GM21723 (cell line): ENCODE results near the gene RAF1.
"Not testable (repeated sequence)": the region's sequence is repeated elsewhere in the genome, so short reads cannot be mapped to it uniquely, and the experiment has no call there.

Experiments used
- ATAC-seq: cut with Tn5 transposase; IDR thresholded peaks from one replicate; pipeline ENCODE4 v1.9.1; 2021; ENCODE audit warnings: mild to moderate bottlenecking, moderate library complexity; ENCODE audit not compliant: unreplicated experiment

RAF1 gene

GRCh38 chr3:12663936-12664908, at the start of gene RAF1:
RAF1 (minus strand) TSS chr3:12664117; CDS start chr3:12618721, 45,396 bp downstream.
- peak; percentile 86 for ATAC-seq

GRCh38 chr3:12710062-12710461, 46.1 kb upstream of the RAF1 start:
- no peak for ATAC-seq

- no peak for ATAC-seq
Observed at GRCh38 chr3:12709334-12709733, 45.4 kb upstream of the RAF1 start.

- no peak for ATAC-seq
Observed at GRCh38 chr3:12708584-12709192, 44.8 kb upstream of the RAF1 start.

- ATAC-seq = no peak
Observed at GRCh38 chr3:12707449-12707848, 43.5 kb upstream of the RAF1 start.

GRCh38 chr3:12706504-12707253, 42.8 kb upstream of the RAF1 start:
- peak; percentile 94 for ATAC-seq

GRCh38 chr3:12705981-12706380, 42.1 kb upstream of the RAF1 start:
- ATAC-seq = no peak

- ATAC-seq = no peak
Observed at GRCh38 chr3:12705374-12705926, 41.5 kb upstream of the RAF1 start.

GRCh38 chr3:12702501-12702900, 38.6 kb upstream of the RAF1 start:
- no peak for ATAC-seq

GRCh38 chr3:12701601-12702000, 37.7 kb upstream of the RAF1 start:
- ATAC-seq = not testable (repeated sequence)

- ATAC-seq = no peak
Observed at GRCh38 chr3:12700800-12701199, 36.9 kb upstream of the RAF1 start.

- ATAC-seq = no peak
Observed at GRCh38 chr3:12695916-12696315, 32.0 kb upstream of the RAF1 start.

GRCh38 chr3:12695112-12695511, 31.2 kb upstream of the RAF1 start:
- ATAC-seq = no peak

- no peak for ATAC-seq
Observed at GRCh38 chr3:12692444-12692843, 28.5 kb upstream of the RAF1 start.

GRCh38 chr3:12689997-12690711, 26.2 kb upstream of the RAF1 start:
- ATAC-seq = no peak

- no peak for ATAC-seq
Observed at GRCh38 chr3:12687948-12688347, 24.0 kb upstream of the RAF1 start.

- no peak for ATAC-seq
Observed at GRCh38 chr3:12686096-12686495, 22.2 kb upstream of the RAF1 start.

- ATAC-seq = no peak
Observed at GRCh38 chr3:12681943-12682390, 18.1 kb upstream of the RAF1 start.

GRCh38 chr3:12681089-12681942, 17.4 kb upstream of the RAF1 start:
- no peak for ATAC-seq
